Measurements from ENCODE around the gene RGL4. TPM values are rescaled to one million over a fixed set of nuclear protein-coding genes. Genes with fewer than 3 reads are reported as not detected.

The RGL4 gene
- polyA plus RNA-seq, 2 donors = 0.40 to 0.73 TPM

Other genes with a start within 250 kb of the RGL4 start
- not detected for gene IGLL1, start 110.7 kb upstream of the RGL4 start, polyA plus RNA-seq
- gene DRICH1, start 58.7 kb upstream of the RGL4 start, polyA plus RNA-seq = under 1 TPM; 0.15 to 0.57 TPM
- gene ZNF70, start 60.1 kb downstream of the RGL4 start, polyA plus RNA-seq = under 1 TPM; 0.40 to 0.92 TPM
- gene VPREB3, start 63.4 kb downstream of the RGL4 start, polyA plus RNA-seq = under 1 TPM; 0.45 to 0.98 TPM
- gene C22orf15, start 72.0 kb downstream of the RGL4 start, polyA plus RNA-seq = under 1 TPM in 1 of 2 donors, not detected in 1; 0.14 TPM
- 100 to 1,000 TPM; 115 to 191 TPM for gene CHCHD10, start 77.0 kb downstream of the RGL4 start, polyA plus RNA-seq
- under 1 TPM; 0.49 to 0.53 TPM for gene MMP11, start 81.8 kb downstream of the RGL4 start, polyA plus RNA-seq
- 10 to 100 TPM; 32.1 to 51.6 TPM for gene SMARCB1, start 96.0 kb downstream of the RGL4 start, polyA plus RNA-seq
- gene DERL3, start 148.0 kb downstream of the RGL4 start, polyA plus RNA-seq = 1 to 10 TPM in 1 of 2 donors, under 1 TPM in 1; 0.58 to 1.1 TPM
- gene SLC2A11, start 166.9 kb downstream of the RGL4 start, polyA plus RNA-seq = 1 to 10 TPM; 2.5 to 3.9 TPM
- 1,000 to 10,000 TPM in 1 of 2 donors, 100 to 1,000 TPM in 1; 706 to 1,271 TPM for gene MIF, start 203.4 kb downstream of the RGL4 start, polyA plus RNA-seq

Data from esophagus (tissue), 2 donors.